T-cell (primary cell): ENCODE data around the gene MYO5C. TPM values are rescaled to one million over a fixed set of nuclear protein-coding genes. Genes with fewer than 3 reads are reported as not detected.
"Not testable (repeated sequence)": the region's sequence is repeated elsewhere in the genome, so short reads cannot be mapped to it uniquely, and the experiment has no call there.

ENCODE experiments used
- ATAC-seq, 4 experiments: fragments of 200-7000 bp in 3 of 4; fragments of 150-1000 bp in 1 of 4; cut with Tn5 transposase; replicated peaks in 1 of 4; 1 replicate in 3 of 4; 2 replicates in 1 of 4; pipeline ENCODE4 v1.10.0; 2021; ENCODE audit warnings: moderate library complexity in 3 of 4, mild to moderate bottlenecking in 2 of 4, moderate number of reproducible peaks in 1 of 4
- CTCF ChIA-PET, 2 donors: fragments of 300-600 bp; sonication (Branson Sonifier 250); formaldehyde crosslinking; loops; one replicate each; lab custom pipeline; 2022; ENCODE audit warnings: antibody characterized with exemption in 2 of 2; lab: Charles Lee
- POLR2A ChIA-PET, 2 donors: fragments of 300-600 bp; sonication (Branson Sonifier 250); formaldehyde crosslinking; loops; one replicate each; lab custom pipeline; 2022; ENCODE audit warnings: antibody characterized with exemption in 2 of 2; lab: Charles Lee
- DNase-seq, 35 experiments: peaks; one replicate each; pipeline versions ENCODE4 v3.0.0 to v3.0.0-alpha.2; 2013 to 2023
- H3K27ac ChIP-seq: one replicate; pipeline ENCODE4 v1.5.1; 2013; ENCODE audit warnings: low read length
- H3K27me3 ChIP-seq, 2 experiments: replicated peaks in 1 of 2; 1 replicate in 1 of 2; 2 replicates in 1 of 2; pipeline versions ENCODE4 v1.6.1 to v1.7.0; 2013; ENCODE audit warnings: low read length in 1 of 2, mixed read lengths in 1 of 2; ENCODE audit not compliant: control insufficient read depth in 2 of 2, insufficient read depth in 2 of 2; ENCODE audit errors: extremely low read depth in 1 of 2
- H3K36me3 ChIP-seq, 2 donors: 1 replicate in 1 of 2; 2 replicates in 1 of 2; pipeline versions ENCODE4 v1.6.1 to v1.7.0; 2013; ENCODE audit warnings: low read length in 1 of 2; ENCODE audit not compliant: control insufficient read depth in 2 of 2, insufficient read depth in 1 of 2; ENCODE audit errors: extremely low read depth in 1 of 2
- H3K4me1 ChIP-seq, 2 experiments: 1 replicate in 1 of 2; 2 replicates in 1 of 2; pipeline versions ENCODE4 v1.6.1 to v1.7.0; 2013; ENCODE audit warnings: low read length in 2 of 2, mixed read lengths in 1 of 2; ENCODE audit not compliant: insufficient read depth in 2 of 2, control insufficient read depth in 1 of 2; ENCODE audit errors: extremely low read depth in 1 of 2
- H3K4me3 ChIP-seq, 2 donors: 1 replicate in 1 of 2; 2 replicates in 1 of 2; pipeline versions ENCODE4 v1.5.1 to v1.7.0; 2013; ENCODE audit warnings: mild to moderate bottlenecking in 2 of 2, low read length in 1 of 2, moderate library complexity in 1 of 2; ENCODE audit not compliant: control insufficient read depth in 1 of 2; ENCODE audit errors: extremely low read depth in 1 of 2
- H3K9me3 ChIP-seq: 2 replicates; pipeline ENCODE4 v1.7.0; 2013
- H3K27ac Mint-ChIP-seq, 2 donors: one replicate each; pipeline ENCODE4 v1.8.0; 2020 to 2021; ENCODE audit warnings: mild to moderate bottlenecking in 2 of 2, mixed read lengths in 2 of 2
- H3K27me3 Mint-ChIP-seq, 2 donors: one replicate each; pipeline ENCODE4 v1.8.0; 2021 to 2022; ENCODE audit warnings: mixed read lengths in 2 of 2
- H3K36me3 Mint-ChIP-seq: one replicate; pipeline ENCODE4 v1.8.0; 2021; ENCODE audit warnings: mixed read lengths
- H3K4me1 Mint-ChIP-seq, 3 donors: one replicate each; pipeline ENCODE4 v1.8.0; 2020 to 2022; ENCODE audit warnings: mixed read lengths in 3 of 3, mild to moderate bottlenecking in 1 of 3
- H3K4me3 Mint-ChIP-seq, 3 donors: one replicate each; pipeline ENCODE4 v1.8.0; 2020 to 2022; ENCODE audit warnings: mild to moderate bottlenecking in 3 of 3, mixed read lengths in 3 of 3, moderate library complexity in 3 of 3
- H3K9me3 Mint-ChIP-seq, 3 donors: one replicate each; pipeline ENCODE4 v1.8.0; 2020 to 2022; ENCODE audit warnings: mixed read lengths in 3 of 3
- WGBS: methylation state at CpG from one replicate; pipeline ENCODE4 v1.1.5; 2013; ENCODE audit warnings: missing lambda C conversion rate; ENCODE audit not compliant: insufficient coverage; 5-methylcytosine and 5-hydroxymethylcytosine counted together
- total RNA-seq, 35 experiments: library from RNA in 6 of 35; stranded (reverse) in 6 of 35; fragments of 120-200 nt in 1 of 35; gene quantifications; one replicate each; pipeline versions ENCODE4 v1.2.1 to v1.2.4 and lab custom pipeline; 2013 to 2026

Gene MYO5C
- total RNA-seq, 5 donors from 2014 or later (not counting 1 experiment from before 2014, with no cell fraction given): 0.33 to 0.73 (median 0.53) TPM

DNA sequence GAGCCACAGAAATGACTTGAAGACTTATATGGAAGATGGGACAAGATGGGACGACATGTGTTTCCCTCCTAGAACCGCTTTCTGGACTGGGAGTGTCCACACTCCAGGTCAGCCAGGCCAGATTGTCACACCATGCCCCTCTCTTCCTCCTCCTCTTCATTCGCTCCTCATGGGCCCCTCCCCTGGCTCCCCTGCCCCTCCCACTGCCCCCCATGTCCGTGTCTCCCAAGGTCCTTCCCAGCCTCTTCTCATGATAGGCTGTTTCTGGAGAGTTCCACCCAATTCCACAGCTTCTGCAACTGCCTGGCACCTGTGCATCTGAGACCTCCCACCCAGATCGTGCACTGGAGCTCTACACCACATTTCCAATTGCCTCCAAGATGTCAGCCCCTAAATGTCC lies 6.6 kb downstream of the MYO5C start:
- peaks cover 0 to 7% (median 3%) of the 10 kb centered on the region in 3 donors for H3K4me1 Mint-ChIP-seq
- Histone ChIP-seq H3K27ac (no peak overlapping the region), H3K36me3 (no peaks in the 10 kb centered on the region), H3K9me3 (no peaks in the 10 kb centered on the region), H3K27me3 (peaks cover 0 to 21% of the 10 kb centered on the region in 2 experiments), H3K4me1 (no peaks in the 10 kb centered on the region), H3K4me3 (no peak overlapping the region)
- no peak overlapping the region for H3K4me3 Mint-ChIP-seq
- ATAC-seq (no peak), DNase-seq (no peak)
- 76% methylated on average over 4 of the region's 5 CpGs for WGBS
- ChIA-PET POLR2A (interaction anchor here in 1 of 2 donors (0.7 kb wide), 1 partner anchor 244 kb away, joined by 16 read pairs; no protein-coding TSS in a partner anchor), CTCF (no interaction called here)
- H3K27me3 Mint-ChIP-seq: peaks cover 16 to 23% of the 10 kb centered on the region in 2 donors
- no peak overlapping the region for H3K27ac Mint-ChIP-seq
- no peaks in the 10 kb centered on the region for H3K36me3 Mint-ChIP-seq
- no peaks in the 10 kb centered on the region for H3K9me3 Mint-ChIP-seq

GRCh38 chr15:52288051-52288942 lies 7.3 kb downstream of the MYO5C start:
- H3K27ac Mint-ChIP-seq: no peak overlapping the region
- POLR2A ChIA-PET: no interaction called here

GRCh38 chr15:52287114-52287513 lies 8.5 kb downstream of the MYO5C start:
- Mint-ChIP-seq H3K27ac (no peak overlapping the region), H3K4me3 (no peak overlapping the region), H3K36me3 (no peaks in the 10 kb centered on the region), H3K27me3 (peaks cover 0 to 5% of the 10 kb centered on the region in 2 donors), H3K9me3 (no peaks in the 10 kb centered on the region), H3K4me1 (peaks cover 0 to 3% (median 0%) of the 10 kb centered on the region in 3 donors)
- DNase-seq (no peak), ATAC-seq (no peak)
- peaks cover 0 to 6% of the 10 kb centered on the region in 2 experiments for H3K27me3 ChIP-seq
- 86% methylated on average over 2 of the region's 7 CpGs for WGBS
- no peaks in the 10 kb centered on the region for H3K4me1 ChIP-seq
- POLR2A ChIA-PET: no interaction called here
- CTCF ChIA-PET: interaction anchor here in 1 of 2 donors (0.6 kb wide), 1 partner anchor 347 kb away, joined by 3 read pairs; no protein-coding TSS in a partner anchor
- H3K36me3 ChIP-seq: no peaks in the 10 kb centered on the region
- no peak overlapping the region for H3K4me3 ChIP-seq
- no peak overlapping the region for H3K27ac ChIP-seq
- H3K9me3 ChIP-seq: no peaks in the 10 kb centered on the region

More at GRCh38 chr15:52288051-52288942, 7.3 kb downstream of the MYO5C start:
- no peaks in the 10 kb centered on the region for H3K9me3 Mint-ChIP-seq
- H3K36me3 ChIP-seq: no peaks in the 10 kb centered on the region
- CTCF ChIA-PET: no interaction called here
- H3K9me3 ChIP-seq: no peaks in the 10 kb centered on the region
- peaks cover 0 to 14% of the 10 kb centered on the region in 2 experiments for H3K27me3 ChIP-seq
- DNase-seq: no peak
- H3K4me1 Mint-ChIP-seq: peaks cover 0 to 3% (median 2%) of the 10 kb centered on the region in 3 donors
- no peak overlapping the region for H3K4me3 Mint-ChIP-seq
- 90% methylated on average over 7 of the region's 13 CpGs for WGBS
- no peak for ATAC-seq
- H3K27me3 Mint-ChIP-seq: peaks cover 9 to 17% of the 10 kb centered on the region in 2 donors
- no peaks in the 10 kb centered on the region for H3K4me1 ChIP-seq
- no peak overlapping the region for H3K27ac ChIP-seq
- no peaks in the 10 kb centered on the region for H3K36me3 Mint-ChIP-seq
- no peak overlapping the region for H3K4me3 ChIP-seq

- H3K27me3 Mint-ChIP-seq, H3K27ac Mint-ChIP-seq, H3K36me3 Mint-ChIP-seq, H3K4me1 Mint-ChIP-seq, ATAC-seq, H3K9me3 ChIP-seq, H3K4me3 ChIP-seq, DNase-seq, H3K4me3 Mint-ChIP-seq, H3K4me1 ChIP-seq, H3K27me3 ChIP-seq, POLR2A ChIA-PET, H3K27ac ChIP-seq, H3K36me3 ChIP-seq, H3K9me3 Mint-ChIP-seq: not testable (repeated sequence)
- 100% methylated on average over 2 of the region's 34 CpGs for WGBS
- CTCF ChIA-PET: interaction anchor here in 1 of 2 donors (0.6 kb wide), 1 partner anchor 240 kb away, joined by 3 read pairs; no protein-coding TSS in a partner anchor
Observed at GRCh38 chr15:52285941-52286340, 9.7 kb downstream of the MYO5C start.

- WGBS: no CpG with 5 or more reads among the region's 3 CpGs
- no peak for ATAC-seq
- no peaks in the 10 kb centered on the region for H3K36me3 Mint-ChIP-seq
- peaks cover 0 to 4% of the 10 kb centered on the region in 2 donors for H3K27me3 Mint-ChIP-seq
- POLR2A ChIA-PET: no interaction called here
- peaks cover 0 to under 1% of the 10 kb centered on the region in 2 experiments for H3K27me3 ChIP-seq
- no peak overlapping the region for H3K27ac Mint-ChIP-seq
- no peaks in the 10 kb centered on the region for H3K9me3 Mint-ChIP-seq
- H3K4me1 ChIP-seq: no peaks in the 10 kb centered on the region
- H3K4me3 Mint-ChIP-seq: no peak overlapping the region
- no peaks in the 10 kb centered on the region for H3K36me3 ChIP-seq
- no peak overlapping the region for H3K27ac ChIP-seq
- no peaks in the 10 kb centered on the region for H3K9me3 ChIP-seq
- CTCF ChIA-PET: no interaction called here
- no peak for DNase-seq
- no peak overlapping the region for H3K4me3 ChIP-seq
- no peaks in the 10 kb centered on the region for H3K4me1 Mint-ChIP-seq
Observed at GRCh38 chr15:52284164-52284563, 11.4 kb downstream of the MYO5C start.

GRCh38 chr15:52283281-52283680 lies 12.3 kb downstream of the MYO5C start:
- Mint-ChIP-seq H3K27ac (no peak overlapping the region), H3K9me3 (no peaks in the 10 kb centered on the region), H3K4me1 (no peaks in the 10 kb centered on the region), H3K36me3 (no peaks in the 10 kb centered on the region), H3K27me3 (peaks cover 0 to 4% of the 10 kb centered on the region in 2 donors), H3K4me3 (no peak overlapping the region)
- ChIA-PET CTCF (no interaction called here), POLR2A (no interaction called here)
- H3K36me3 ChIP-seq: no peaks in the 10 kb centered on the region
- 78% methylated on average over 1 of the region's 6 CpGs for WGBS
- no peak for DNase-seq
- H3K4me1 ChIP-seq: no peaks in the 10 kb centered on the region
- no peaks in the 10 kb centered on the region for H3K27me3 ChIP-seq
- H3K9me3 ChIP-seq: no peaks in the 10 kb centered on the region
- ATAC-seq: no peak
- H3K4me3 ChIP-seq: no peak overlapping the region
- H3K27ac ChIP-seq: no peak overlapping the region
